ENCODE data around the gene SP7. TPM values are rescaled to one million over a fixed set of nuclear protein-coding genes. Genes with fewer than 3 reads are reported as not detected.

Gene SP7
- total and polyA plus RNA-seq, 9 of the 15 experiments (the other 6 are each of a cell fraction or from before 2014, with no cell fraction given), result 0.04 TPM; not detected in 8

DNA sequence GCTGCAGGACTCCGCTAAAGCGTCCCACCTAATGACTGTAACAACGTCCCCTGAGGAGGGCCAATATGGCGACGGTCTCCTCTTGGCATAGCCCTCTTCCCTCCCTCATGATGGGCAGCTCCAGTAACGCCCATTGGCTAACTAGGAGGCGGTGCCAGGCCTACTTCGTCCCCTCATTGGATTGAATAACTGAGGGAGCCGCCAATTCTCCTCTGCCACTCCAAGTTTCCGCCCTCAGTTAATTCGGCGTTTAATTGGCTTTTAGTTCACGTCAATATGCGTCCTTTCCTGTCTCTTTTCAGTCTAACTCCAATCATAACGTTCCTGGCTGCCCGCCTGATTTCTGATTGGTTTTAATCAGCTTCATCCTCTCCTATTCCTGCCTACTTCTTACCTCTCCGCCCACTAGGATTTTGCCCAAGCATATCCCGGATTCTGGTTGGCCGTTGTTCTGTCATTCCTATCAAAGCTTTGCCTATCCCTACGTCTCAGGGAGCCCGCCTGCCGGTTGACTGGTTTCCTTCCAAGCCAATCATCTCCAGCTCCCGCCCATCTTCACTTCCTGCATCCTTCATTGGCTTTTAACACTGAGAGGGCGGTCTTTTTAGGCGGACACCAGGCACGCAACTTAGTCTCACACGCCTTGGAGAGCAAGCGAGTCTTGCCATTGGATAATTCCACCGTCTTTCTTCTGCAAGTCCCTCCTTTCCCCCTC, 43.4 kb upstream of the SP7 start (continued):
- peak; percentile 100 for TF ChIP-seq ARID3A (IDR thresholded peaks at IDR 0.05; ENCODE audit: borderline replicate concordance, low read depth, low read length)
- TF ChIP-seq CHCHD3 (CRISPR knock-in tag; IDR thresholded peaks at IDR 0.05), result peak; percentile 82; the same call in 1 of the 2 replicates
- no peak for TF ChIP-seq SNIP1 (IDR thresholded peaks at IDR 0.05; ENCODE audit: low read depth)
- TF ChIP-seq, protein P1, sequence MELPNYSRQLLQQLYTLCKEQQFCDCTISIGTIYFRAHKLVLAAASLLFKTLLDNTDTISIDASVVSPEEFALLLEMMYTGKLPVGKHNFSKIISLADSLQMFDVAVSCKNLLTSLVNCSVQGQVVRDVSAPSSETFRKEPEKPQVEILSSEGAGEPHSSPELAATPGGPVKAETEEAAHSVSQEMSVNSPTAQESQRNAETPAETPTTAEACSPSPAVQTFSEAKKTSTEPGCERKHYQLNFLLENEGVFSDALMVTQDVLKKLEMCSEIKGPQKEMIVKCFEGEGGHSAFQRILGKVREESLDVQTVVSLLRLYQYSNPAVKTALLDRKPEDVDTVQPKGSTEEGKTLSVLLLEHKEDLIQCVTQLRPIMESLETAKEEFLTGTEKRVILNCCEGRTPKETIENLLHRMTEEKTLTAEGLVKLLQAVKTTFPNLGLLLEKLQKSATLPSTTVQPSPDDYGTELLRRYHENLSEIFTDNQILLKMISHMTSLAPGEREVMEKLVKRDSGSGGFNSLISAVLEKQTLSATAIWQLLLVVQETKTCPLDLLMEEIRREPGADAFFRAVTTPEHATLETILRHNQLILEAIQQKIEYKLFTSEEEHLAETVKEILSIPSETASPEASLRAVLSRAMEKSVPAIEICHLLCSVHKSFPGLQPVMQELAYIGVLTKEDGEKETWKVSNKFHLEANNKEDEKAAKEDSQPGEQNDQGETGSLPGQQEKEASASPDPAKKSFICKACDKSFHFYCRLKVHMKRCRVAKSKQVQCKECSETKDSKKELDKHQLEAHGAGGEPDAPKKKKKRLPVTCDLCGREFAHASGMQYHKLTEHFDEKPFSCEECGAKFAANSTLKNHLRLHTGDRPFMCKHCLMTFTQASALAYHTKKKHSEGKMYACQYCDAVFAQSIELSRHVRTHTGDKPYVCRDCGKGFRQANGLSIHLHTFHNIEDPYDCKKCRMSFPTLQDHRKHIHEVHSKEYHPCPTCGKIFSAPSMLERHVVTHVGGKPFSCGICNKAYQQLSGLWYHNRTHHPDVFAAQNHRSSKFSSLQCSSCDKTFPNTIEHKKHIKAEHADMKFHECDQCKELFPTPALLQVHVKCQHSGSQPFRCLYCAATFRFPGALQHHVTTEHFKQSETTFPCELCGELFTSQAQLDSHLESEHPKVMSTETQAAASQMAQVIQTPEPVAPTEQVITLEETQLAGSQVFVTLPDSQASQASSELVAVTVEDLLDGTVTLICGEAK (IDR thresholded peaks at IDR 0.05), result peak; percentile 88
- TF ChIP-seq, protein P1 (CRISPR knock-in tag; IDR thresholded peaks at IDR 0.05), result no peak
- TF ChIP-seq PML (IDR thresholded peaks at IDR 0.05; ENCODE audit: low read length), result peak; percentile 82
- TF ChIP-seq BHLHE40 (IDR thresholded peaks at IDR 0.05; ENCODE audit: low read length), result peak; percentile 65; the same call in 1 of the 2 replicates
- no peak for TF ChIP-seq TAF15 (IDR thresholded peaks at IDR 0.05; ENCODE audit: low read depth, low read length)
- TF ChIP-seq, protein P2, sequence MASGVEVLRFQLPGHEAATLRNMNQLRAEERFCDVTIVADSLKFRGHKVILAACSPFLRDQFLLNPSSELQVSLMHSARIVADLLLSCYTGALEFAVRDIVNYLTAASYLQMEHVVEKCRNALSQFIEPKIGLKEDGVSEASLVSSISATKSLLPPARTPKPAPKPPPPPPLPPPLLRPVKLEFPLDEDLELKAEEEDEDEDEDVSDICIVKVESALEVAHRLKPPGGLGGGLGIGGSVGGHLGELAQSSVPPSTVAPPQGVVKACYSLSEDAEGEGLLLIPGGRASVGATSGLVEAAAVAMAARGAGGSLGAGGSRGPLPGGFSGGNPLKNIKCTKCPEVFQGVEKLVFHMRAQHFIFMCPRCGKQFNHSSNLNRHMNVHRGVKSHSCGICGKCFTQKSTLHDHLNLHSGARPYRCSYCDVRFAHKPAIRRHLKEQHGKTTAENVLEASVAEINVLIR (CRISPR knock-in tag; IDR thresholded peaks at IDR 0.05), result peak; percentile 57; the same call in 1 of the 2 replicates
- TF ChIP-seq FOXA3 (CRISPR knock-in tag; conservative IDR thresholded peaks at IDR 0.05 in 1 of 2, IDR thresholded peaks at IDR 0.05 in 1 of 2), result peak in 1 of 2 experiments; percentile 47; a peak in 2 of 4 replicates
- TF ChIP-seq MAFF (IDR thresholded peaks at IDR 0.05; ENCODE audit: low read length), result 0 out of 2 replicates have a peak, but pooled peaks have one; percentile 4
- TF ChIP-seq SMAD2 (IDR thresholded peaks at IDR 0.05; ENCODE audit: low read depth, low read length), result no peak
- TF ChIP-seq, protein P3, sequence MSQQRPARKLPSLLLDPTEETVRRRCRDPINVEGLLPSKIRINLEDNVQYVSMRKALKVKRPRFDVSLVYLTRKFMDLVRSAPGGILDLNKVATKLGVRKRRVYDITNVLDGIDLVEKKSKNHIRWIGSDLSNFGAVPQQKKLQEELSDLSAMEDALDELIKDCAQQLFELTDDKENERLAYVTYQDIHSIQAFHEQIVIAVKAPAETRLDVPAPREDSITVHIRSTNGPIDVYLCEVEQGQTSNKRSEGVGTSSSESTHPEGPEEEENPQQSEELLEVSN (IDR thresholded peaks at IDR 0.05; ENCODE audit: borderline replicate concordance in 1 of 2, extremely low read depth in 1 of 2, insufficient read depth in 1 of 2, insufficient read length in 1 of 2, low read depth in 1 of 2, low read length in 1 of 2, poor library complexity in 1 of 2, severe bottlenecking in 1 of 2), result peak; percentile 94 to 97

All from K562 (cell line).